Globus pallidus (tissue), 1 donor: ENCODE data around the gene TRIM8.

Experiments used
- DNase-seq: peaks from one replicate; pipeline ENCODE4 v3.0.0-alpha.2; 2015; ENCODE audit warnings: low spot score

TRIM8 gene

GRCh38 chr10:102701796-102702195 is 57.5 kb downstream of the TRIM8 start:
- no peak for DNase-seq

- DNase-seq = no peak
Observed at GRCh38 chr10:102702742-102703141, 58.5 kb downstream of the TRIM8 start.

GRCh38 chr10:102704915-102705314 is 60.6 kb downstream of the TRIM8 start:
- DNase-seq = no peak

GRCh38 chr10:102705531-102705930 is 61.3 kb downstream of the TRIM8 start:
- no peak for DNase-seq
